ENCODE results near the gene RPP14.
A peak's percentile ranks its signal among the peaks of the same experiment; 100 is the strongest.
"Not testable (repeated sequence)": the region's sequence is repeated elsewhere in the genome, so short reads cannot be mapped to it uniquely, and the experiment has no call there.

RPP14 gene

DNA sequence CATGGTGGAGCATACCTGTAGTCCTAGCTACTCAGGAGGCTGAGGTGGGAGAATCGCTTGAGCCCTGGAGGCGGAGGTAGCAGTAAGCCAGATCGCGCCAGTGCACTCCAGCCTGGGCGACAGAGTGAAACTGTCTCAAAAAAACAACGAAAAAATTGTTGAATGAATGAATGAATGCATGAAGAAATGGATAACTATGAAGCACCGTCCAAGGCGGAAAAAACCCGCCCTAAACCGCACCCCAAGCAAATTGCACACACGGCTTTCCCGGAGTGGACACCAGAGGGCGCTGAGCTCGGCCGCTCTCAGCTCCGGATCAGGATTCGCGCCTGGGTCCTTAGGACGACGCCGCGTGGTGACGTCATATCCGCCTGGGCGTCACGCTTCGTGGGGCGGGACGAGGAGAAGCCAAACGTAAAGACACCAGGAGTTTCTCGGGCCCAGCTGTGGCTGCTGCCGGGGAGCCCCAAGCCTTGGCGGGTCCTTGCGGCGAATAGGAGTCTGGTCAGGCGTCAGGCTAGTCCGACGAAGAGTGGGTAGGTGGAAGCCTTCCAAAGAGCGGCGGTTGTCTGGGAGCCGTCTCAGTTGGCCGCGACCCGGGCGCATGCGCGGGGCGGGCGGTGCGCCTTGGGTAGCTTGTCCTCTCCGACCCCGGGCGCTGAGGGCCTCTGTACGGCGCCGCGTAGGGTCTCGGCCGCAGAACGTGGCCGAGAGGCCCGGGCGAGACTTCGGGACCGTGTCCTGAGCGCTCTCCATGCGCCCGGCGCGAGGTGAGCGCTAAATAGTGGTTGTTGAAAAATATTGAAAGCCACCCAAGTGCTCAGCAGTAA lies at the start of gene RPP14, which contains the start of gene HTD2:
TSS of gene RPP14 (plus strand) at position 364 of the 830 bp plus-strand sequence. CDS start 4,085 bp downstream, outside the sequence.
TSS of gene HTD2 (plus strand) at position 639 of the 830 bp plus-strand sequence. CDS start 11,094 bp downstream, outside the sequence.
- peak; percentile 85 for FAIRE-seq
- peak; percentile 97 for DNase-seq (ENCODE audit: insufficient read length, low spot score)

- no peak for DNase-seq (ENCODE audit: insufficient read length, low spot score)
- FAIRE-seq = no peak
Measured at GRCh38 chr3:58256511-58256910, 49.5 kb upstream of the RPP14 start.

DNA sequence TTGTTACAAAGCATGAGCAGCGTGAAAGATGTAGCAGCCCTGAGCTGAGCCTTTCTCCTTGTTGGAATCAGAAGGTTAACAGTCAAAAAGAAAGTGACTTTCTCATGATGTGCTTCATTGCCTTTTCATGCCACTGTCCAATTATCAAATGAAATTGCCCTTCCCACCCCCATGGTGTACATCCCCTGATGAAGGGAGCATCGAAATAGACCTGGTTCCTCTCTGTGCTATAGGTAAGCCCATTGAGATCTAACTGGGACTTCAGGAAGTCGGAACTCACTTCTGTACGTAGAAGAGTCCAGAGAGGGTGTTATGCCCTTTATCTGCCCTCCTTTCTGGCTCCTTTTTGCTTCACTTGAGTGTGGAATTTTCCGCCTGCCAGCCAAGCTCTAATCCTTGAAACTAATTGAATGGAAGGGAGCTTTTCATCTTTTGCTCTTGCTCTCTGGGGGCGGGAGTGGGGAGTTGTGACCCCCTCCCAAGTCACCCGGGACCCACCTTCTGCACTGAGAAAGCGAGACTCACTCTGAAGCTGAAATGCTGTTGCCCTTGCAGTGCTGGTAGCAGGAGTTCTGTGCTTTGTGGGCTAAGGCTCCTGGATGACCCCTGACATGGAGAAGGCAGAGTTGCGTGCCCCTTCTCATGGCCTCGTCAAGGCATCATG lies 47.5 kb upstream of the RPP14 start:
- DNase-seq (ENCODE audit: insufficient read length, low spot score) (no peak), FAIRE-seq (peak; percentile 13)

DNA sequence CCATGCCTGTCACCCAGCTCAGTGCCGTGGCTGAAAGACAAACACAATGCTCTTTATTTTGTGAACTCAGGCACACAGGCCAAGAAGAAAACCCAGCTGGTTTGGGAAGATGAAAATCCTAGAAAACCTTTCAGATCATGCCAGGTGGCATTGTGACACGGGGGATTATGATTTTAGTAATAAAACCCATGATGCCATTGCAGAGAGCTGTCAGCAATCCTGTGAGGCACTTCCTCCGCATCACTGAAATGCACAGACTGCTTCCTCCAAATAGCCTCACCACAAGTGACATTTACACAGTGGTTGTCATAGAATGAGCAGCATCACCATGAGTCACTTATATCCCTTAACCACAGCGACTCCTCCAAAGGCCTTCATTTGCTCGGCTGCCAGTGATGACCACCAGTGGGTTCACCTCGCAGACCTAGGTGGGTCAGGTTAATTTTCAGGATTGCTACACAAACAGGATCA lies 45.7 kb upstream of the RPP14 start:
- DNase-seq (ENCODE audit: insufficient read length, low spot score) (peak; percentile 68), FAIRE-seq (peak; percentile 91)

DNA sequence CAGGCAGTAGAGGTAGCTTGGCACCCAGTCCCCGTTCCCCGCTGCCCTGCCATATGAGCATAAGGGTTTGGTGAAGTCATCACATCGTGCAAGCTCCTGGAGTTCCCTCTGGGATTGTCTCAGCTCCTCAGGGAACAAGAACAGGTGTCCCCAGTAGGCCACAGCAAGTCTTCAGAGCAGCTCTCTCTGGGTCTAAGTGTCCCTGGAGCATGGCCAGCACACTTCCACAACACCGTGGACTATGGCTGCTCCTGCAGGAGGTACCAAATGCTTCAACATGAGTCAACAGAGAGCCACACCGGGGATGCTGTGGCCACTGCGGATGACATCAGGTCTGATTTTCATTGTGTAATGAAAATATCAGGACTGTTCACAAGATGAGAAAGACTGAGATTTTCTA lies 45.3 kb upstream of the RPP14 start:
- FAIRE-seq = no peak
- no peak for DNase-seq (ENCODE audit: insufficient read length, low spot score)

DNA sequence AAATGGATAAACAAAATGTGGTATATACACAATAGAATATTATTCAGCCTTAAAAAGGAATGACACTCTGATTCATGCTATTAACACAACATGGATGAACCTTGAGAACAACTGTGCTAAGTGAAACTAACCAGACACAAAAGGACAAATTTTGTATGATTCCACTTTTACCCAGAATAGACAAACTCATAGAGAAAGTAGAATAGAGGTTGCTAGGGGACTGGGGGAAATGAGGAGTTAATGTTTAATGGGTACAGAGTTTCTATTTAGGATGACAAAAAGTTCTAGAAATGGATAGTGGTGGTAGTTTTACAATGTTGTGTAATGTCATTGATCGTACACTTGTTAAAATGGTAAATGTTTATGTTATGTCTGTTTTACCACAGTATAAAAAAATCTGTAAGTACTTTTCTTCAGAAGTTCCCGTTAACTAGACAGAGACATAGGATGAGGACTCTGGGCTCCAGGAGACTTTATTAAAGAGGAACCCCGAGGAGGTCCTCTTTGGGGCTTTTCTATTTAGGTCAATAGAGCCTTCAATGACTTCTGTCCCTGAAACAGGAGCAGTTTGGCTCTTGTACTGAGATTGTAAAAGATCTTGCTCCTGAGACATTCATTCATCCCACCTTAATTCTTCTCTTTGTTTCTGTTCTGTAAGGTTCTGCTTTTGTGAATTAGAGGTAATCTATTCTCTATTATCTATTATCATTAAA lies 43.9 kb upstream of the RPP14 start:
- FAIRE-seq (no peak), DNase-seq (ENCODE audit: insufficient read length, low spot score) (no peak)

- no peak for DNase-seq (ENCODE audit: insufficient read length, low spot score)
Measured at GRCh38 chr3:58266577-58266976, 39.5 kb upstream of the RPP14 start.

DNA sequence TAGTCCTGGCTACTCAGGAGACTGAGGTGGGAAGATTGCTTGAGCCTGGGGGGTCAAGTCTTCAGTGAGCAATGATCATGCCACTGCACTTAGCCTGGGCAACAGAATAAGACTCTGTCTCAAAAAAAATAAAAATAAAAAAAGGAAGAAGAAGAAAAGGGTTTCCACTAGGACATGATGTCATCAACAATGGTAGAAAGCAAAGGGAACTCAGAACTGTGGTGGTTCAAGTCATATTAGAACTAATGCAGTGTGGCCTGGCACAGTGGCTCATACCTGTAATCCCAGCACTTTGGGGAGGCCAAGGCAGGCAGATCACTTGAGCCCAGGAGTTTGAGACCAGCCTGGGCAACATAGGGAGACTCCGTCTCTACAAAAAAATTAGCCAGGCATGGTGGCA lies 38.5 kb upstream of the RPP14 start:
- not testable (repeated sequence) for DNase-seq (ENCODE audit: insufficient read length, low spot score); FAIRE-seq

More at GRCh38 chr3:58266577-58266976, 39.5 kb upstream of the RPP14 start:
- no peak for FAIRE-seq

GRCh38 chr3:58269356-58269755 lies 36.7 kb upstream of the RPP14 start:
- no peak for FAIRE-seq
- DNase-seq (ENCODE audit: insufficient read length, low spot score) = no peak

DNA sequence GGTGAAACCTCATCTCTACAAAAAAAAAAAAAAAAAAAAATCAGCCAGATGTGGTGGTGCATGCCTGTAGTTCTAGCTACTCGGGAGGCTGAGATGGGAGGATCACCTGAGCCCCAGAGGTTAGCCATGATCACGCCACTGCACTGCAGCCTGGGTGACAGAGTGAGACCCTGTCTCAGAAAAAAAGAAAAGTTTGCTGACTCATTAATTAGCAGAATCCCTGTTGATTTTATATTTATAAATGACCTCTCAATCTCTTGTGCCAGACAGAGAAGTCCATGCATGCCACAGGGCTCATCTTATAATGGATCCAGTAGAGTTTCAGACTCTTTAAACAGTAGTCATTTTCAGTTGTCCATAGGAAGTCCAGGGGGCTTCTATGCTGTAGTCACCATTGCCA lies 35.6 kb upstream of the RPP14 start:
- FAIRE-seq (no peak), DNase-seq (ENCODE audit: insufficient read length, low spot score) (no peak)

GRCh38 chr3:58271901-58272501 lies 34.0 kb upstream of the RPP14 start:
- FAIRE-seq (no peak), DNase-seq (ENCODE audit: insufficient read length, low spot score) (peak; percentile 78)

- DNase-seq (ENCODE audit: insufficient read length, low spot score) (no peak), FAIRE-seq (no peak)
Measured at GRCh38 chr3:58272891-58273290, 33.2 kb upstream of the RPP14 start.

DNA sequence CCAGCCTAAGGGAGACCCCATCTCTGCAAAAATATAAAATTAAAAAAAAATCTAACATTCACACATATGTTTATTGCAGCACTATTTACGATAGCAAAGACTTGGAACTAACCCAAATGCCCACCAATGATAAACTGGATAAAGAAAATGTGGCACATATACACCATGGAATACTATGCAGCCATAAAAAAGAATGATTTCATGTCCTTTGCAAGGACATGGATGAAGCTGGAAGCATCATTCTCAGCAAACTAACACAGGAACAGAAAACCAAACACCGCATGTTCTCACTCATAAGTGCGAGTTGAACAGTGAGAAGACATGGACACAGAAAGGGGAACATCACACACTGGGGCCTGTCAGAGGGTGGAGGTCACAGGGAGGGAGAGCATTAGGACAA lies 32.7 kb upstream of the RPP14 start:
- DNase-seq (ENCODE audit: insufficient read length, low spot score); FAIRE-seq: not testable (repeated sequence)

GRCh38 chr3:58274027-58274614 lies 31.9 kb upstream of the RPP14 start:
- DNase-seq (ENCODE audit: insufficient read length, low spot score) = no peak
- no peak for FAIRE-seq

GRCh38 chr3:58281069-58281468 lies 25.0 kb upstream of the RPP14 start:
- DNase-seq (ENCODE audit: insufficient read length, low spot score) (no peak), FAIRE-seq (no peak)

GRCh38 chr3:58285334-58285733 lies 20.7 kb upstream of the RPP14 start:
- no peak for FAIRE-seq
- no peak for DNase-seq (ENCODE audit: insufficient read length, low spot score)

DNA sequence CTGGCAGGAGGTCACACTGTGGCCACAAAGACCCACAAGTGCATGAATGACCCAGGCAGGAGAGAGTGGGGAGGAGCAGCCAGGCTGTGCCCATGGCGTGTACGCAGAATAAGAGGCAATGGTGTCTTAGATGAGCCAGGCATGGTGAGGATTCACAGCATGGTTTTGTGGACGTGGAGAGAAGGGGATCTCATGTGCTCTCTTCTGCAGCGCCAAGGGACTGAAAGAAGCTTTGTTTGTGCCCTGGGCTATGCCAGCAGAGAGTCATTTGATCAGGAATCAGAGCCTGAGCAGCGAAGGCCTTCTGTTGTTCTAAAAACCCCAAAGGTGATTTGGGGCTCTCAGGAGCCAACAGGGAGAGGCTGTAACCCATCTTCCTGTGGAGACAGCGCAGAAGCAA lies 18.7 kb upstream of the RPP14 start:
- no peak for DNase-seq (ENCODE audit: insufficient read length, low spot score)
- FAIRE-seq = no peak

- DNase-seq (ENCODE audit: insufficient read length, low spot score) (no peak), FAIRE-seq (no peak)
Measured at GRCh38 chr3:58288011-58288728, 17.9 kb upstream of the RPP14 start.

DNA sequence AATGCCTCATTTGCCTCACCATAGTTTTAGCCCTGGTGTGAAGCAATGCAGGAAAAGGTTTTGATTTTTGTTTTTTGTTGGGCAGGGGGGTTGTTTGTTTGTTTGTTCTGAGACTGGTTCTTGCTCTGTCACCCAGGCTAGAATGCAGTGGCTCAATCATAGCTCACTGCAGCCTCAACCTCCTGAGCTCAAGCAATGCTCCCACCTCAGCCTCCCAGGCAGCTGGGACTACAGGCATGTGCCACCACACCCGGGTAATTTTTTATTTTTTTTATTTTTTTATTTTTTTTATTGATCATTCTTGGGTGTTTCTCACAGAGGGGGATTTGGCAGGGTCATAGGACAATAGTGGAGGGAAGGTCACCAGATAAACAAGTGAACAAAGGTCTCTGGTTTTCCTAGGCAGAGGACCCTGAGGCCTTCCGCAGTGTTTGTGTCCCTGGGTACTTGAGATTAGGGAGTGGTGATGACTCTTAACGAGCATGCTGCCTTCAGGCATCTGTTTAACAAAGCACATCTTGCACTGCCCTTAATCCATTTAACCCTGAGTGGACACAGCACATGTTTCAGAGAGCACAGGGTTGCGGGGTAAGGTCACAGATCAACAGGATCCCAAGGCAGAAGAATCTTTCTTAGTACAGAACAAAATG lies 17.0 kb upstream of the RPP14 start:
- not testable (repeated sequence) for DNase-seq (ENCODE audit: insufficient read length, low spot score)

More for the DNA sequence above, 17.0 kb upstream of the RPP14 start:
- not testable (repeated sequence) for FAIRE-seq

Data from HTR-8/SVneo (cell line).